RWPE1 (cell line): Measurements from ENCODE around the gene SLC25A6.
A peak's percentile ranks its signal among the peaks of the same experiment; 100 is the strongest.
"Not testable (repeated sequence)": the region's sequence is repeated elsewhere in the genome, so short reads cannot be mapped to it uniquely, and the experiment has no call there.

Experiments used
- CTCF ChIA-PET: fragments of 350-600 bp; sonication (Branson Sonifier 250); formaldehyde crosslinking; extraction: SDS; loops from one replicate; lab custom pipeline; 2021; lab: Yijun Ruan, JAX
- POLR2A ChIA-PET: fragments of 400-600 bp; formaldehyde crosslinking; extraction: SDS; loops from one replicate; lab custom pipeline; 2020; ENCODE audit warnings: antibody characterized with exemption; ENCODE audit not compliant: low non-redundant PET; lab: Yijun Ruan, JAX
- DNase-seq: peaks from one replicate; pipeline ENCODE4 v3.0.0; 2012; ENCODE audit warnings: low spot score
- H3K27ac ChIP-seq: fragments of 450-650 bp; 2 replicates; pipeline ENCODE4 v1.5.1; 2017
- TF ChIP-seq, protein P1 (sequence below): fragments of 450-650 bp; conservative IDR thresholded peaks from 2 replicates; pipeline ENCODE4 v1.5.1; 2017; ENCODE audit warnings: low read depth, mild to moderate bottlenecking

The SLC25A6 gene

DNA sequence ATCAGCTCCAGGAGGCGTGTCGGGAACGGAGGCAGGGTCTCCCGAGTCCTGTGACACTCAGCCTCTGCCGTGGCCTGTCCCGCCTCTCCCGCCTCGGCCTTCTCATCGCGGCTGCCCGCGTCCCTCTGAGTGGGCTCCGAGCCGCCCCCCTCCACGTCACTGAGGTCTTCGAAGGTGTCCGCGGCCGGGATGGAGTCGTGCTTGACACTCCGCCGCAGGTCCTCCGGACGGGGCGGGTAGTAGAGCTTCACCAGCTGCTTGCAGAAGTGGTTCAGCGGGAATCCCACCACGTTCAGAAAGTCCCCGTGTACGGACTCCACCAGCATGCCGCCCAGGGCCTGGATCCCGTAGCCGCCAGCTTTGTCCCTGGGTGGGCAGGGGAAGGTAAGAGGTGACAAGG is 35.8 kb upstream of the SLC25A6 start:
- ChIA-PET POLR2A (no interaction called here), CTCF (no interaction called here)
- no peak overlapping the region for H3K27ac ChIP-seq
- no peak for DNase-seq
- TF ChIP-seq, protein P1, sequence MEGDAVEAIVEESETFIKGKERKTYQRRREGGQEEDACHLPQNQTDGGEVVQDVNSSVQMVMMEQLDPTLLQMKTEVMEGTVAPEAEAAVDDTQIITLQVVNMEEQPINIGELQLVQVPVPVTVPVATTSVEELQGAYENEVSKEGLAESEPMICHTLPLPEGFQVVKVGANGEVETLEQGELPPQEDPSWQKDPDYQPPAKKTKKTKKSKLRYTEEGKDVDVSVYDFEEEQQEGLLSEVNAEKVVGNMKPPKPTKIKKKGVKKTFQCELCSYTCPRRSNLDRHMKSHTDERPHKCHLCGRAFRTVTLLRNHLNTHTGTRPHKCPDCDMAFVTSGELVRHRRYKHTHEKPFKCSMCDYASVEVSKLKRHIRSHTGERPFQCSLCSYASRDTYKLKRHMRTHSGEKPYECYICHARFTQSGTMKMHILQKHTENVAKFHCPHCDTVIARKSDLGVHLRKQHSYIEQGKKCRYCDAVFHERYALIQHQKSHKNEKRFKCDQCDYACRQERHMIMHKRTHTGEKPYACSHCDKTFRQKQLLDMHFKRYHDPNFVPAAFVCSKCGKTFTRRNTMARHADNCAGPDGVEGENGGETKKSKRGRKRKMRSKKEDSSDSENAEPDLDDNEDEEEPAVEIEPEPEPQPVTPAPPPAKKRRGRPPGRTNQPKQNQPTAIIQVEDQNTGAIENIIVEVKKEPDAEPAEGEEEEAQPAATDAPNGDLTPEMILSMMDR: no peak

DNA sequence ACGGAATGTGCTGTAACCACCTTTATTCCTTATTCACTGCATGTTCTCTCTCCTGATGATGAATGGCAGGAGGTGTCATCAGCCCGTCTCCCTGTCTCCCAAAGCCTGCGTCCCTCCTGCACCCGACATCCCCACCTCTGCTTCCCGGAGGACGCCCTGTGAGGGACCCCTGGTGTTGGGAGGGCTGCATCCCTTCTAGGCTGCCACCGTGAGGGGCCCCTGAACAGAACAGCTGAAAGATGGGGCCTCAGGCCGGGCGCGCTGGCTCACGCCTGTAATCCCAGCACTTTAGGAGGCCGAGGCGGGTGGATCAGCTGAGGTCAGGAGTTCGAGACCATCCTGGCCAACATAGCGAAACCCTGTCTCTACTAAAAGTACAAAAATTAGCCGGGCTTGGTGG is 34.4 kb upstream of the SLC25A6 start:
- DNase-seq, POLR2A ChIA-PET, H3K27ac ChIP-seq, CTCF ChIA-PET: not testable (repeated sequence)

DNA sequence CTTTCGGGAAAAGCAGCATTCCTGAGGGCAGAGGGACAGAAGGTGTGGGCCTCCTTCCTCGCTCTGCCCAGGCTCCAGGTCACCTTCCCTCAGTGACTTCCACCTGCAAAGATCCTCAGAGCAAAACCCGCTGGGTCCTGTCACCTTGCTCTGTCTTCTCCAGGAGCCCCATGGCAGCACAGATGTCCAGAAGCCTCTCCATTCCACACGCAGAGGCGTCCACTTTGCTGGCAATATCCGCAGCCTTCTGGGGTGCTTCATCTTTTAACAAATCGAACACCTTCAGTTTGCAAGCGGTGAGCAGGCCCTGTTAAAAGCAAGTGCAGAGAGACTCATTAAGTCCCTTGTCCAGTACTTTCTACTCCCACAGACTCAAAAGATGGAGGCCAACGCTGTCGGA is 33.5 kb upstream of the SLC25A6 start:
- TF ChIP-seq, protein P1: no peak
- POLR2A ChIA-PET: no interaction called here
- no peak for DNase-seq
- CTCF ChIA-PET: no interaction called here
- no peak overlapping the region for H3K27ac ChIP-seq

DNA sequence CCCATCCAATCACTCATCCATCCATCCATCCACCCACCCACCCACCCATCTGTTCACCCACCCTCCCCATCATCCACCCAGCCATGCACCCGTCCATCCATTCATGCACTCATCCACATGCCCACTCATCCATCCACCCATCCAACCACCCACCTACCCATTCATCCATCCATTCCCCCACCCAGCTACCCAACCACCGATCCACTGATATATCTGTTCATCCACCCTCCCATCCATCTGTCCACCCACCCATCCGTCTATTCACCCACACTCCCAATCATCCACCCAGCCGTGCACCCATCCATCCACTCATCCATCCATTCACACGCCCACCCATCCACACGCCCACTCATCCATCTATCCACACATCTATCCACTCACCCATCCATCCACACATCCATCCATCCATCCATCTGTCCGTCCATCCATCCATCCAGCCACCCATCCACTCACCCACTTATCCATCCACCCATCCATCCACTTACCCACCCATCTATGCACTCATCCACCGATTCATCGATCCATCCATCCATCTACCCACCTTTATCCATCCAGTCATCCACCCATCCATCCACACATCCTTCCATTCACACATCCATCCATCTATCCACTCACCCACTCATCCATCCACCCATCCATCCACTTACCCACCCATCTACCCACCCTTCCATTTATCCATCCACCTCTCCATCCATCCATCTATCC is 32.4 kb upstream of the SLC25A6 start:
- TF ChIP-seq, protein P1: no peak
- no peak for DNase-seq
- no peak overlapping the region for H3K27ac ChIP-seq
- ChIA-PET POLR2A (no interaction called here), CTCF (no interaction called here)

DNA sequence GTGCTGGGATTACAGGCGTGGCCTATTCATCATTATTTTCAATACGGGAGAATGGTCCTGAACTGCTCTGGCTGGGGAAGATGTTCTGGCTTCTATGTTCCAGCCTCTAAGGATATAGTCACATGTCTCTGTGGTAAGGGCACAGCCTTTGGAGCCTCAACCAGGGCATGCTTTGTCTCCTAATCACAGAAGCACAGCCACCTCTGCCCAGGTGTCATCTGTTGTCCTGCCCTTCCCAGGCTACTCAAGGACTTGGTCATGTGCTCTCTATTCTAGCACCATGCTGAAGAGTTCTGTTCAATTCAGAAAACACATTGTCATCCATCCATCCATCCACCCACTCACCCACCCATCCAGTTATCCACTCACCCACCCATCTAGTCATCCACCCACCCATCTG is 31.3 kb upstream of the SLC25A6 start:
- ChIA-PET POLR2A (no interaction called here), CTCF (no interaction called here)
- no peak for DNase-seq
- no peak overlapping the region for H3K27ac ChIP-seq
- TF ChIP-seq, protein P1: no peak

DNA sequence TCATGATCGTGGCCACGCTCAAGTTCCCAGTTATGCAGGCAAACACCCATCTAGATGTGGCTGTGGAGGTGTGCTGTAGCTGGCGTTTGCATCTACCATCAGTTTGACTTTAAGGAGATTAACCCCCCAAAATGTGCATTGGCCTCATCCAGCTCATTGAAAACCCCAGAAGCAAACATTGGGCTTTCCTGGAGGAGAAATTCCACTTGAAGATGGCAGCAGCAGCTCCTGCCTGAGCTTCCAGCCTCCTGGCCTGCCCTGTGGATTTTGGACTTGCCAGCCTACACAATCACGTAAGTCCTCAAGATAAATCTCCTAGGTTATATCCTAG is 30.2 kb upstream of the SLC25A6 start:
- H3K27ac ChIP-seq: no peak overlapping the region
- DNase-seq: no peak
- TF ChIP-seq, protein P1: no peak
- ChIA-PET POLR2A (no interaction called here), CTCF (no interaction called here)

DNA sequence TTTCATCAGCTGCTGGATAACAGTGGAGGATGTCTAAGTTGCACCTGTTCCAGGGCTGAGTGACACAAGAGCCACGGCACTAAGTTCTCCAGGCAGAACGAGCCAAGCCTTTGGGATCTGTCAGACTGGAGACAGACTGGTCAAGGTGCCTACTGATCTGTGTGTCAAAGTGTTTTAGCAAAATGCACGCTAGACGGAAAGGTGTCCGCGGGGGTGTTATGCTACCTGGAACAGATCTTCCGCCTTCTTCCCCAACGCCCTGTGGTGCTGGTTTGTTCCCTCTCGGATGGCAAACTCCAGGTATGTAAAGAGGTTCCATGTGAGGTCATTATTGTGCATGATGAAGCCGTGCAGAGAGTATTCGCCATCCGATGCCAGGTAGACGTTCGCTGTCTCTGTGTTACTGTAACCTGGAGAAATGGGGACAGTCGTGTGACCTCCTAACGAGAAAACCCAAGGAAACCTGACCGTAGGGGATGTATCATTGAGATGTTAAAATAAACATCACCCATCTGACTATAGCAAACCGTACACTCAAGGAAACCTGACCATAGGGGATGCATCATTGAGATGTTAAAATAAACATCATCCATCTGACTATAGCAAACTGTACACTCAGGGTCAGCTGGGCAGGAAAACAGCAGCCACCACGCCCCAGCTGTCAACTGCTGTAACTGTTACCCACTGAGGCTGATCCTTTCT is 29.7 kb upstream of the SLC25A6 start:
- CTCF ChIA-PET: no interaction called here
- POLR2A ChIA-PET: no interaction called here
- TF ChIP-seq, protein P1: no peak
- peak overlapping the region; percentile 26; the same call in 1 of the 2 replicates for H3K27ac ChIP-seq
- no peak for DNase-seq
